HG03064 (cell line): ENCODE results near the gene FOXN3.

Experiments used
- ATAC-seq: cut with Tn5 transposase; IDR thresholded peaks from one replicate; pipeline ENCODE4 v1.9.1; 2021; ENCODE audit warnings: low read depth; ENCODE audit not compliant: unreplicated experiment

FOXN3 gene

DNA sequence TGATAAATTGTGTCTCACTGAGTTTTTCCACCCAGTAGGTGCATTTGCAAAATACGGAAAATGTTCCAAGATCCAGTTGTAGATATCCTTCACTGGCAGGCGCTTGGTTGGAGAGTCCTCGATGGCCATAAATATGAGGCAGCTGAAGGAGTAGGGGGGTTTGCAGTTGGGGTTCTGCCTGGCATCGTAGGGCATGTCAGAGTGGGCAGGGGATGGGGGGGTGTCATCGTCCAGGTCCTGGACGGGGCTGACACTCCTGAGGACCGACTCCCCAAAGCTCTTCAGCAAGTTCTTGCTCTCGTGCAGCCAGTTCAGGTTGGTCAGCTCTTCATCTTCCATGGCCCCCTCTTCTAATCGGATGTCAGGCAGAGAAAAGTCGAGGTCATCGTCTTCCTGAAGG is 5.1 kb downstream of the FOXN3 start:
- no peak for ATAC-seq

DNA sequence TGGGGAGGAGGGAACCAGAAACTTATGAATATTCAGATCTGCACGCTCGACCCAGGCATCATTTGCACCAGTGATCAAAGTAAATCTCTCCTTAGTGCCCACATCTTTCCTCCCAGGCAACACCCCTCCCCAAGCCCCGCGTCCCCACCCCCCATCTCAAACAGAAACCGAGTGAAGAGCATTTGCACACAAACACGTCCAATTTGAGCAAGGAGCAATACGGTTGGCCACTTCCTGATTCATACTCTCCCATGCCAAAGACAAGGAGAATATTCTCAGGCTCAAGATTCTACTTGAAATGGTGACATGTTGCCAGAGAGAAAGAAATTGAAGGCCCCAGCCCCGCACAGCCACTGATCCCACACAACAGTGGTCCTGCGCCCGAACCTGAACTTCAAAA is 7.1 kb downstream of the FOXN3 start:
- ATAC-seq = no peak

DNA sequence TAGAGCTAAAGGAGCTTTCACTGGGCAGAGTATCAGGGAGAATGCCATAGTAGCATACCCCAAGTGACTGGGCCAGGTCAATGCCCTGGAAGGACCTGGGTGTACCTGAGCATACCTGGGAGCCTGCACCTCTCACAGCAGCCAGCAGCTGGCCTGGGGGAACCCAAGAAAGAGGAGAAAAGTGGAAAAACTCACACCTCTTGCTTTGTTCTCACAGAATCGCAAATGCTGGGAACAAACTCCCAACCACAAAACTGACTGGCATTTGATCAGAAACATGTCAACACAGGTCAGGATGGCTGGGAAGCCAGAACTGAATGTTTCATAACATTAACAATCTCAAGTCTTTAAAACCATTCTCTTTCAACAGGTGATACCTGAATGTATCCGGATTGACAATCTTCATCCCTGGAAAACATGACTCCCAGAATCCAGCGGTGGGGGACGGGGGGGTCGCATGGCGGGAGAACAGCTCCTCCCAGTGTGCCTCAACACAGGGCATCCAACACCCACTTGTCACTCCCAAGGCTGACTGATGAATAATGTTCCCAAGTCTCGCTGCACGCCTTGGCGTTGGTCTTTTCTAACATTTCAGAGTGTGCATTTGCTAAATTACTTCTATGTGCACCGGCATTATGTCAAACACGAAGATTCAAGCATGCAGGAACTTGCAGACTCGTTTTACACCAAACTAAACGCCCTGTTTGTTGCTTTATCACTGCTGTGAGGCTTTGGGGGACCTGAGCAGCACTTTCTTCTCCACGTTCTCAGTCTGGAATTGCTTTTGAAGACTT is 7.9 kb downstream of the FOXN3 start:
- no peak for ATAC-seq

- no peak for ATAC-seq
Observed at GRCh38 chr14:89407856-89408255, 9.2 kb downstream of the FOXN3 start.

GRCh38 chr14:89406941-89407340 is 10.1 kb downstream of the FOXN3 start:
- no peak for ATAC-seq

DNA sequence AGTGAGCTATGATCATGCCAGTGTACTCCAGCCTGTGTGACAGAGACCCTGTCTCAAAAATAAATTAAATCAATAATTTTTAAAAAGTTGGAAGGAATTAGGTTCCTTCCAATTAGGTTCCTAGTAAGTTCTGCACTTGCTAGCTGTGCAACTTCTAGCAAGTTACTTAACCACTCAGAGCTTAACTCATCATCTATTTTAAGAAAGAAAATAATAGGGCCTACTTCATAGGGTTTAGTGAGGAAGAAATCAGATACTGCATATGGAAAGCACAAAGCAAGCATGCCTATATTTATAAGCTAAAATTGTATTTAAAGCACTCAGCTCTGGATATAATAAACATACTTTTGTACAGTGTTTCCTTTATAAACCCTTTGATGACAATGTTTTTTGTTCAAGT is 10.7 kb downstream of the FOXN3 start:
- no peak for ATAC-seq

- no peak for ATAC-seq
Observed at GRCh38 chr14:89405712-89406111, 11.3 kb downstream of the FOXN3 start.

DNA sequence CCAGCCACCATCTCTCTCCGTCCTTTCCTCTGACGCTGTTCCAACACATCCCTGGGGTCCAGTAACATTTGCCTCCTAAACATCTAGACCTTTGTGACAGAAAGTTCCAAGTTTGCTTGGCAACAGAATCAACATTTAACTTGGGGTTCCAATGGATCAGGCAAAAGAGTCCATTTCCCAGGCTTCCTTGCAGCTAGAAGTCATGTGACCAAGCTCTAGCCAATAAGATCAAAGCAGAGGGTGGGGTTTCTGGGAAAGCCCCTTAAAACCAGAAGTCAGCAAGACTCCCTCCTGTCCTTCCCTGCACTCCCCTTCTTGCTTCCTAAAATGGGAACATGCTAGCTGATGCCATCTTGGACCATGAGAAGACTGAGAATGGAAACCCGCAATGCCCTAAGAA is 14.7 kb downstream of the FOXN3 start:
- ATAC-seq = no peak

- no peak for ATAC-seq
Observed at GRCh38 chr14:89401761-89402160, 15.3 kb downstream of the FOXN3 start.

DNA sequence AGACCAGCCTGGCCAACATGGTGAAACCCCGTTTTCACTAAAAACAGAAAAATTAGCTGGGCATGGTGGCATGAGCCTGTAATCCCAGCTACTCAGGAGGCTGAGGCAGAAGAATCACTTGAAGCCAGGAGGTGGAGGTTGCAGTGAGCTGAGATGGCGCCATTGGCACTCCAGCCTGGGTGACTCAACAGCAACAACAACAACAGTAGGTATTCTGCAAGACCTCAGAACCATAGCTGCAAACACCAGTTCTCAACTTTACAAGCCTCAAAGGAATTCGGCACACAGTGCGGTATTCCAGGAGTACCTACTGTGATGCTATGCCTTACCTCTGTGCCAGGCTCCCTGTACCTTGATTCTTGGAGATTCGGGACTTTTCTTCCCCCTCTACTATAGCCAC is 15.8 kb downstream of the FOXN3 start:
- ATAC-seq = no peak

- no peak for ATAC-seq
Observed at GRCh38 chr14:89400529-89400928, 16.5 kb downstream of the FOXN3 start.

GRCh38 chr14:89399594-89400068 is 17.4 kb downstream of the FOXN3 start:
- ATAC-seq = no peak

GRCh38 chr14:89399157-89399556 is 17.9 kb downstream of the FOXN3 start:
- no peak for ATAC-seq

GRCh38 chr14:89397569-89398230 is 19.3 kb downstream of the FOXN3 start:
- ATAC-seq = no peak

DNA sequence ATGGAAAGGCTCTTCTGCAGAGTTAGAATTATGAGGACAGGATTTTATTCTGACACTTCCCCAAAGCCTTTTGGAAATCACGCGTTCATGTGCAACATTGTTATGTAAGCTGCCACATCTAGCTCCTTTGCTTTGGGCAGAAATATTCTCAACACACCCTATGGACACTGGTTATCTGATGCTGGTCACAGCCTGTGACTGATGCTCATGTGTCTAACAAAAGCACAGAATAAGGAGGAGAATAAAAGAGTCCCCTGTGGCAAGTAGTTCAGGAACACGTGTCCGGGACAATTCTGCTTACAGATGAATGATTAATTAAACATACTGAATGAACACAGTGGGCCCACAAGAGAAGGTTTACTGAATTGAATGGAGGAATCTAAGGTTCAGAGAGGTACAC is 22.1 kb downstream of the FOXN3 start:
- no peak for ATAC-seq

DNA sequence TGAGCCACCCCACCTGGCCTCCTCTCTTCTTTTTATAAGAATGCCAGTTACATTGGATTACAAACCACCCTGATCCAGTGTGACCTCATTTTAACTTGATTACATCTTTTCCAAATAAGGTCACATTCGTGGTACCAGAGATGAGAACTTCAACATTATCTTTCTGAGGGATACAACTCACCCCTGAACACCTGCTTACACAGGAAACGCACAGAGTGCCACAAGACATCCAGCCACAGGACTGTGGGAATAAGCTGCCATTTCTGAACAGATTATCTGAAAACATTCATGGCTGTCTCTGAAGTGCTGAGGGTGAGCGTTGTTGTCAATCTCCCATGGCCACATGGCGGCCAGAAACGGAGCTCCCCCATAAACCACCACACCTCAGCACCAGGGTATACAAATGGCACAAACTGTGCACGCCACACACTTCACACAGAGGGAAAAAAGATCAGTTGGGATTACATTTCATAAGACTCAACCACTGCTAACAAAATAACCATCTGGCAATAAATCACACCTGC is 23.7 kb downstream of the FOXN3 start:
- no peak for ATAC-seq

GRCh38 chr14:89392181-89392580 is 24.9 kb downstream of the FOXN3 start:
- ATAC-seq = no peak

DNA sequence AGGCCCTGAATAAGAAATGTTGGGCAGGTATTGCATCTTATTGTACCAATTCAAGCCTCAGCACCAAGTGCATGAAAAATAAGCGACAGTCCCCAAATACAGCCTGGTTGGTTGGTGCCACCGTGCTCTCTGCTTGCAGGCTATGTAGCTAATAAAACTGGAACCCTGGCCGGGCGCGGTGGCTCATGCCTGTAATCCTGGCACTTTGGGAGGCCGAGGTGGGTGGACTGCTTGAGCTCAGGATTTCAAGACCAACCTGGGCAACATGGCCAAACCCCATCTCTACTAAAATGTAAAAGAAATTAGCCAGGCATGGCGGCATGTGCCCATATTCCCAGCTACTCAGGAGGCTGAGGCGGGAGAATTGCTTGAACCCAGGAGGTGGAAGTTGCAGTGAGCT is 25.5 kb downstream of the FOXN3 start:
- ATAC-seq = no peak

DNA sequence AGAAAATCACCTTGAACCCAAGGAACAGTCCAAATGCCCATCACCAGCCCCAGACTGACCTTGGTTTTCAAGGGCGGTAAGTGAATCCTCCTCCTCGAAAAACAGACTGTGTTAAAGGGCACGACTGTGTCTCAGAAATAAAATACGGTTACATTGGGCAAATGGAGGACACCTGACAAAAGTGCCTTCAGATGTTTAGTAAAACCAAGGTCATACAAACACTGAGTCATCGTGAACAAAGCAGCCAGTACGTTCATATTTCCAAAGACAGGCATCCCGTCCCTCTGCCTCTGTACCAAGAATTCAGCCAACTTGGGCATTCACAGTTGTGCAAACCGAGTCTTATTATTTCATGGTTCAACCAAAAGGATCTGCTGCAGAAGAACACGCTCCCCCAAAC is 25.9 kb downstream of the FOXN3 start:
- ATAC-seq = no peak

- no peak for ATAC-seq
Observed at GRCh38 chr14:89388853-89389252, 28.2 kb downstream of the FOXN3 start.

DNA sequence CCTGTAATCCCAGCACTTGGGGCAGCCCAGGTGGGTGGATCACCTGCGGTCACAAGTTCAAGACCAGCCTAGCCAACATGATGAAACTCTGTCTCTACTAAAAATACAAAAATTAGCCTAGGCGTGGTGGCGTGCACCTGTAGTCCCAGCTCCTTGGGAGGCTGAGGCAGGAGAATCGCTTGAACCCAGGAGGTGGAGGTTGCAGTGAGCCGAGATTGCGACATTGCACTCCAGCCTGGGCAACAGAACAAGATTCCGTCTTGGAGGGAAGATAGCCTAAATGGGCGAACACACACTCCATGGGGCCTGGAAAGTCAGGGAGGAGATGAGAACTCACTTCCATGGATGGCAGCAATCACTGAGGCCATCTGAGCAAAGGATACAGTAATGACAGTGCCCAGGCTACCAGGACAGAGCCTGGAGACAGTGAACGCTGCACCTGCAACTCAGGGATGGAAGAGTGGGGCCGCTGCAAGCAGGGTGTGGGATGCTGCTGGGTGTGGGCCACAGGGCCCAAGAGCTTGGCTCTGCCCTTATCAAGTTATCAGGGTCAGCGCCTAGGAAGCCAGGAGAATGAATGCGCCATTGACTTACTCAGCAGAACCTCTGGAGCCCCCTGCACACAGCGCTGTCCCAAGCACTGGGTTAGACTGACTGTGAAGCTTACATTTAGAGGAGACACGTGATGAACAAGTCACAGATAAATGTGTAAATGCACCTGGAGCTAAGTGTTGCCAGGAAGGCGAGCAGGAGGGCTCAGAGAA is 28.9 kb downstream of the FOXN3 start:
- ATAC-seq = no peak
